ENCODE measurements around the gene ARFGAP1. TPM values are rescaled to one million over a fixed set of nuclear protein-coding genes. Genes with fewer than 3 reads are reported as not detected.

The ARFGAP1 gene
- total and polyA plus RNA-seq, 2 donors from 2014 or later, result 40.4 to 84.3 TPM

GRCh38 chr20:63297371-63297781 lies 24.8 kb downstream of the ARFGAP1 start:
- DNase-seq (peak in 1 of 5 donors; percentile 51), FAIRE-seq (no peak)
- H3K27me3 ChIP-seq (ENCODE audit: control insufficient read depth, insufficient read depth, low read length), result peaks cover 3% of the 10 kb centered on the region

GRCh38 chr20:63297796-63298572 lies 25.4 kb downstream of the ARFGAP1 start:
- Histone ChIP-seq H3K9ac (ENCODE audit: low read length in 3 of 3) (no peak overlapping the region), H3K4me1 (ENCODE audit: control insufficient read depth in 2 of 3, insufficient read depth in 2 of 3, low read depth in 1 of 3, low read length in 3 of 3) (no peaks in the 10 kb centered on the region), H3K27ac (ENCODE audit: low read depth in 2 of 2, low read length in 2 of 2) (no peak overlapping the region), H3K9me3 (ENCODE audit: control insufficient read depth in 2 of 3, insufficient read depth in 1 of 3, low read length in 3 of 3) (peaks cover 0 to 3% (median 0%) of the 10 kb centered on the region in 3 donors), H3K36me3 (ENCODE audit: control insufficient read depth in 2 of 3, insufficient read depth in 3 of 3, low read length in 3 of 3) (no peaks in the 10 kb centered on the region), H3K27me3 (ENCODE audit: control insufficient read depth, insufficient read depth, low read length) (peaks cover 3% of the 10 kb centered on the region), H3K4me3 (ENCODE audit: low read length in 3 of 3) (no peak overlapping the region)
- FAIRE-seq (no peak), DNase-seq (no peak)
- no peak for TF ChIP-seq CTCF (IDR thresholded peaks at IDR 0.05; ENCODE audit: borderline replicate concordance, extremely low read depth, insufficient read depth)
- intact Hi-C loops (cut with DNase I), result no loop called here

More at GRCh38 chr20:63297371-63297781, 24.8 kb downstream of the ARFGAP1 start:
- Histone ChIP-seq H3K9me3 (ENCODE audit: control insufficient read depth in 2 of 3, insufficient read depth in 1 of 3, low read length in 3 of 3) (peaks cover 0 to 3% (median 0%) of the 10 kb centered on the region in 3 donors), H3K27ac (ENCODE audit: low read depth in 2 of 2, low read length in 2 of 2) (no peak overlapping the region), H3K36me3 (ENCODE audit: control insufficient read depth in 2 of 3, insufficient read depth in 3 of 3, low read length in 3 of 3) (no peaks in the 10 kb centered on the region), H3K4me3 (ENCODE audit: low read length in 3 of 3) (no peak overlapping the region), H3K4me1 (ENCODE audit: control insufficient read depth in 2 of 3, insufficient read depth in 2 of 3, low read depth in 1 of 3, low read length in 3 of 3) (no peaks in the 10 kb centered on the region), H3K9ac (ENCODE audit: low read length in 3 of 3) (no peak overlapping the region)
- intact Hi-C loops (cut with DNase I), result no loop called here
- TF ChIP-seq CTCF (IDR thresholded peaks at IDR 0.05; ENCODE audit: borderline replicate concordance, extremely low read depth, insufficient read depth), result no peak

GRCh38 chr20:63298731-63299312 lies 26.2 kb downstream of the ARFGAP1 start:
- DNase-seq (no peak), FAIRE-seq (no peak)

More at GRCh38 chr20:63298731-63299312, 26.2 kb downstream of the ARFGAP1 start:
- H3K27ac ChIP-seq (ENCODE audit: low read depth in 2 of 2, low read length in 2 of 2), result no peak overlapping the region
- no peak for TF ChIP-seq CTCF (IDR thresholded peaks at IDR 0.05; ENCODE audit: borderline replicate concordance, extremely low read depth, insufficient read depth)
- peaks cover 0 to 3% (median 0%) of the 10 kb centered on the region in 3 donors for H3K9me3 ChIP-seq (ENCODE audit: control insufficient read depth in 2 of 3, insufficient read depth in 1 of 3, low read length in 3 of 3)
- H3K4me1 ChIP-seq (ENCODE audit: control insufficient read depth in 2 of 3, insufficient read depth in 2 of 3, low read depth in 1 of 3, low read length in 3 of 3), result no peaks in the 10 kb centered on the region
- intact Hi-C loops (cut with DNase I), result no loop called here
- H3K36me3 ChIP-seq (ENCODE audit: control insufficient read depth in 2 of 3, insufficient read depth in 3 of 3, low read length in 3 of 3), result no peaks in the 10 kb centered on the region
- no peak overlapping the region for H3K9ac ChIP-seq (ENCODE audit: low read length in 3 of 3)
- H3K4me3 ChIP-seq (ENCODE audit: low read length in 3 of 3), result no peak overlapping the region
- peaks cover 3% of the 10 kb centered on the region for H3K27me3 ChIP-seq (ENCODE audit: control insufficient read depth, insufficient read depth, low read length)
